ENCODE data around the gene MYL5.
"Not testable (repeated sequence)": the region's sequence is repeated elsewhere in the genome, so short reads cannot be mapped to it uniquely, and the experiment has no call there.

Gene MYL5

DNA sequence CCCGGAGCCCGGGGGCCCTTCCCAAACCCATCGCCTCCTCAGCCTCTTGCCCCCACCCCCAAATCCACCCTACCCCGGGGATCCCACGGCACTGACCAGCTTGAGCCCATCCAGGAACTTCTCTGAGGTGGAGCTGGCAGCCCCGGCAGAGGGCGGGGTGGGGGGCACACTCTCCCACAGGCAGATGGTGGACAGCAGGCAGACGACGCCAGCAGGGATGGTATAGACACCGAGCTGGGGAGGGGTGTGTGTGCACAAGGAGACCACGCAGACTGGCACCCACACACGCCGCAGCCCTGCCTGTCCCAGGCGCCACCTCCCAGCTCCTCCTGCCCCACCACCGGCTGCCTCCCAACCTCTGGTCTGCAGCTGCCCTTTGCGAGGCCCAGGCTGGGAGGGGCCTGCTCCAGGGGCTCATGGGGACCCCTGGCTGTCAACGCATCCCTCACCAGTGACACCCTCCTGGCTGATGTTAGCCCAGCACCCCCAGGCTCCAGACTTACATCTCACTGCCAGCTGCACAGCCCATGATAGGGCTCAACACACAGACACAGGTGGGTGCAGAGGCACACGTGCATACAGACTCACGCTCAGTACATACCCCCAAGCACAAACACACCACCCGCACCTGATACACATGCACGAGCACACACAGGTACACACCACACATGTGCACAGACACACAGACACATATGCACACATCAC, 10.4 kb downstream of the MYL5 start:
- DNase-seq (ENCODE audit: low spot score): no peak

- DNase-seq (ENCODE audit: low spot score): no peak
These were observed 11.5 kb downstream of the MYL5 start for GRCh38 chr4:685679-686412.

GRCh38 chr4:686413-687040, 12.2 kb downstream of the MYL5 start:
- DNase-seq (ENCODE audit: low spot score): no peak

DNA sequence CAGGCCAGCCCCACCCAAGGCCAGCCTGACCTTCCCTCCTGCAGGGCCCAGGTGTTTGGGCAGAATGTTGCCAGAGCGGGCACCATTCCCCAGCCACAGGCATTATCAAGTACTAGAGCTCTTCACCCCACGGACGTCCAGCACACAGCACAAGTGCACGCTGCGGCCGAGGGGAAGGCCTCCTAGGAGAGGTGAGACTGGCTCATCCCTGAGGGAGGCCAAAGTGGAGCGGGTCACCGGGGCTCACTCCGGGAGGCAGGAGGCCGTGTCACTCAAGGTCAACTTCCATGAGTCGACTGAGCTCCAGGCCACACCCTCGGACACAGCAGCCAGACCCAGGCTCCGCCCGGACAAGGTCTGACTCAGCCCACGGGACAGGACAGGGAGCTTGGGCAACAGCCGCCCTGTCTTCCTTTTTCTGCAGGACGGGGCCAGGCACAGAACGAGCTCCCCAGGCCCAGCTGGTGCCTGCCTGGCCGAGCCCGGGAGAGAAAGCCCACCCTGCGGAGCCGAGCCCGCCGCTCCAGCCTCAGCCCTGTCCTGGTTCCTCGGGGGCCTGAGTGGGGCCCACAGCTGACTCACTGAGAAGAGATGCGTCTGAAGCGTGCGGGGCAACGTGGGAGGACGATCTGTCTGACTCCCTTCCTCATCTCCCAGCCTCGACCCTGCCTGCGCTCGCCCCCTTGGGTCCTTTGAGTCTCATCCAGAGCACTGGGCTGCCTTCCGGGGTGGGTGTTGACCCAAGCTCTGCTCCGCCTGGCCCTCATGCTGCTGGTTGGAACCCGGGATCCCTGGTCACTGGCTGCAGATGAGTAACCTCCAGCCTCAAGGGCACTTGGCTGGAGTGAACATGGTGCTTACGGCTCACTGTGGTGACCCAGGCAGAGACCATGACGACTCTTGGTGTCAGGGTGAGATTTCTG, 13.0 kb downstream of the MYL5 start:
- DNase-seq (ENCODE audit: low spot score): no peak

DNA sequence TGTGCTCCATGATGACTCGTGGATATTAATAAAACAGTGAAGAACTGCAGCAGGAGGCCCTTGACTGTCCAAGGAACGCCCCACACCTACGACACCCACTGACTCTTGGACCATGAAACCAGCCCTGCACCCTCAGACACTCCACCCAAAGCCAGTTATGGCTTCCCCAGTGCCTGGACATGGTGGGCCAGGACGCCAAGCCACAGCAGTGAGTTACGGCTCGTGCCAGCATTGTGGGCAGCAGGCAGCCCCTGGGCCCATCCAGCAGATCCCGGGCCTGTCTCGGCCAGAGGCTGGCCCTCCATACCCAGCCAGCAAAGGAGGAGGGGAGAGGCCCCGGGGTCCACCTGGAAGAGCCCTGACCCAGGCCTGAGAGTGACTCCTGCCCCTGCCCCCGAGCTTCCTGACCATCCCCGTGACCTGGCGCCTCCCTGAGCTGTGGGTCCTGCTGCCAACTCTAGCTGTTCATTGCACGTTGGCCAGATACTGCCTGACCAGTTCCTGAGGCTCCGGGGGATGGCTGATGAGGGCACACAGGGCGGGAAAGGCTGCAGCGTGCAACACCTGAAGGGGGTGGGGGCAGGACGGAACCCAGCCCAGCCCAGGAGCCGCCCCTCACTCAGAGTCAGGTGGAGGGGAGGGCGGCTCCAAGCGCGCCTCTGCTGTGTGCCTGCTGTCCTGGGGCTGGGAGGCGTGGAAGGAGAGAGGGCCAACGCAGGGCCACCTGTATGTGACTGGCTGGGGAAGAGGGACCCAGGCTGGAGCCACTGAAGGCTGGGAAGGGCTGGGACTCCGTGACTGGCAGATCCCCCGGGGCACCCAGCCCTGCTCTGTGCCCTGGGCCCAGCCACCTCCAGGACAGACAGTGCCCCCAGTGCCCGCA, 13.9 kb downstream of the MYL5 start:
- DNase-seq (ENCODE audit: low spot score): no peak

DNA sequence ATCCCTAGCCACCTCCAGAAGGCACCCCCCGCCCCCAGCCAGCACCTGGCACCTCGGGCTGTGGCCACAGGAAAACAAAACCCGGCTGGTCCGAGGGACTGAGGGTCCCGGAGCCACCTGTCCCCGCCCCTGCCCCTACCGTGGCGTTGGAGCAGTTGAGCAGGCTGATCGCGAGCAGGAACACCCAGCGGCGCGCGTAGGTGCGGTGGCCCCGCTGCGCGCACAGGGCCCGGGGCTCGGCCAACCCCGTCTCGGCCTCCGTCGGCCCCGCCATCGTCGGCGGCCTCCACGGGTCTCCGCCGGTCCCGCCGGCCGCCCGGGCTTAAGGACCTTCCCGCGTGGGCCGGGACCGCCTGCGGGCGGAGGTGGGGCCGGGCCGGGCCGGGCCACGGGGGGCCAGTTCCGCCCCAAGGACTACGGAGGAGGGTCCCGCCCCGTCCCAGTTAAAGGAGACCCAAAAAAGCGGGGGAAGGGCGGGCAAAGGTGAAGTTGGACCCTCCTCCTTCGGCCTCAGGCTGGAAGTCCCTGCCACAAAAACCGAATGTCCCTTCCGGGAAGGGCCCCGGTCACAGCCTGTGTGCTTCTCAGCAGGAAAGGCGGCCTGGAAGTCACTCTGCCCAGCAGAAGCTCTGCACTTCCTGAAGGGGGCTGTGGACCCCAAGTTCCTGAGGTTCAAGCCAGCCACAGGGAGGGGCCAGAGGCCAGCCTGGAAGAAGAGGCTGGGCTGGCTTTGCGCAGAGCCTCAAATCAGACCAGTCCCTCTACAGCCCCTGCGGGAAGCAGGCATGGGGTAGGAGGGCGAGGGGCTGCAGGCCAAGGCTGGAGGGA, 14.7 kb downstream of the MYL5 start, which contains the start of gene SLC49A3:
SLC49A3 (minus strand) TSS at position 298 of the 828 bp plus-strand sequence; CDS start at position 274, 24 bp downstream.
- DNase-seq (ENCODE audit: low spot score): no peak

DNA sequence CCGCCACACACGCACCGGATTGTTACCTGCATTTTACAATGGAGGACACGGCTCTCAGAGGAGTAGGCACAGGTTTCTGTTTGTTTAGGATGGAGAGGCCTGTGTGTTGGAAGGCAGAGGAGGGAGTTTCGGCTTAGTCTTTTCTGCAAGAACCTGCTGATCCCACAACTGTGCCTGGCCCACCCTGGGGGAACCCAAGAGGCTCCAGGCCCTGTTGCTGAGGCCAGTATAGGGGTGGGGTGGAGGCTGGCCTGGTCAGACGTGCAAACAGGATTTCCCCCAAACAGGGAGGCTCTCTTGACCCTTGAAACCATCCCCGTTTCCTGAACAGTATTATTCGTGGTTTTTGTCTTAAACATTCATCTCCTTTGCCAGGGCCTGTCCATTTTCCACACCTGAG, 15.4 kb downstream of the MYL5 start:
- no peak for DNase-seq (ENCODE audit: low spot score)

GRCh38 chr4:692771-693554, 18.6 kb downstream of the MYL5 start:
- DNase-seq (ENCODE audit: low spot score): no peak

DNA sequence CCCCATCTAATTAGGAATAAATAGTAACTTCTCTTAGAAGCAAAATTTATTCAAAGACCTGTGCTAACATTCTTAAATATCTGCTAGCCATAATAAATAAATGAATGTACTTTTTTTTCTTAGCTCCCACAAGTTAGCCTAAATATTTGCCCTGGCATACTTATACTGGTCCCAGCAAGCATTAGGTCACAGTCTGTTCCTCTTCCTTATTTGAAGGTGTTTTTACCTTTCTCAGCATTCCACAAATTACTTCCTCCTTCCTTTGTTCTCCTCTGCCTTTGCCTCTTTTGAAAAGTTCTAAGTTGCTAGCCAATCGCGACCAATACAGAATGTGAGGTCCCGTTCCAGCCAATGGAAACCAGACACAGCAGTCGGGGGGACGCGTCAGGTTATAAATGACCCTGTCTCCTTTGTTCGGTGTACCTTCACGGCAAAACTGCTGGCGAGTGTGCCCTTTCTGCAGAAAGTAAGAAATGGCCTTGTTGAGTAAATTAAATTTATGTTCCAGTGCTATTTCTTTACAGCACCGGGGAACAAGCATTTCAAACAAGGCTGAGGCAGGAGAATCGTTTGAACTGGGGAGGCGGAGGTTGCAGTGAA, 20.1 kb downstream of the MYL5 start:
- not testable (repeated sequence) for DNase-seq (ENCODE audit: low spot score)

DNA sequence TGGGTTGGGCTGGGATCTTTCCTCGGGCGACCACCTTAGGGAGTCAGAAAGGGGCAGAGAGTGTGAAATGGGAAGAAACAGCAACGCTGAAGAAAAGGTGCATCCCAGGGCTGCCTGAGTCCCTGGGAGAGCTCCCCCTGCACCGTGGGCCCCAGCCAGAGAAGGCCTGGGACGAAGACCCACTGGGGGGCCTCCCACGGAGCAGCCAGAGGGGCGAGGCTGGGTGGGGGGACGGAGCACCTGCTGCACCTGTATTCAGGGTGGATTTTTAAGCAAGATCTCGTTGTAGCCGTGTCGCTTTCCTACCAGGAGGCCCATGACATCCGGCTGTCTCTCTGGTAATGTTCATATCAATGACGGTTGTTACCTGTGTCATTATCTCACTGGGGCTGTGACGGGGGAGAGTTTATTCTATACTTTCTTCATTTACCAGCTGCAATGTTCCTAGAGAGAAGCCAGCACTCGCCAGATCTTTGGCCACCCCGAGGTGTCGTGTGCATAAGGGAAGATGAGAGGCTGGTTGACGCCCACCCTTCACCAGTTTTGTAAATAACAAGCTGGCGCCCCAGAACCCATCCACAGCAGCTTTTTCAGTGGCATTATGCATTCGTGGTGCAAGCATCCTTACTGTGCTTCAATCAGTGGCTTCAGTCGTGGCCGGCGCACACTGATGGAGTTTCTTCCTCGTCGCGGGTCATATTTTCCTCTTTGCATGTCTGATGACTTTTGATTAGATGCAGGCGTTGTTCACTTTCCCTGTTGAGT, 25.7 kb downstream of the MYL5 start:
- no peak for DNase-seq (ENCODE audit: low spot score)

- DNase-seq (ENCODE audit: low spot score): no peak
These were observed 26.4 kb downstream of the MYL5 start for GRCh38 chr4:700587-701264.

DNA sequence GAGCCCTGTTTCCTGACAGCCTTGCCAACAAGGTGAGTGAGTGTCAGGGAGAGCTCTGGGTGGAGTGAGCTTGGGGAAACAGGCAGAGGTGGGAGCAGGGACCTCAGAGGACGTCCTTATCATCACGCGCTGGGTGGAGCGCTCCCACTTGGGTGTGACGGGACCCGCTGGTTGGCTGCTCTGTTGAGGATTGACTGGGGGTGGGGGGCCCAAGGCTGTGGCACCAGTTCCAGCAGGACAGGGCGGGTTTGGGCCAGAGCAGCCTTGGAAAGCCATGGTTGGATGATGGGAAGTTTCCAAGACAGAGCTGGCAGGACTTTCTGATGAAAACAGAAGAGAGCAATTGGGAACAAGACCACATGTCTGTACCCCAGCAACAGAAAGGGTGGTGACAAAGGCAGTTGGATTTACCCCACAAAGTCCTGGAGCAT, 28.3 kb downstream of the MYL5 start:
- no peak for DNase-seq (ENCODE audit: low spot score)

- DNase-seq (ENCODE audit: low spot score): no peak
These were observed 29.2 kb downstream of the MYL5 start for GRCh38 chr4:703336-704197.

- no peak for DNase-seq (ENCODE audit: low spot score)
These were observed 30.0 kb downstream of the MYL5 start for GRCh38 chr4:704198-704891.

- no peak for DNase-seq (ENCODE audit: low spot score)
These were observed 30.6 kb downstream of the MYL5 start for GRCh38 chr4:704971-705277.
